Stimulated activated CD8-positive, alpha-beta memory T cell treated with anti-CD3 and anti-CD28 coated beads, Interleukin-12 subunit alpha, Interleukin-12 subunit beta, amount 100 ng/mL, for 24 hours (primary cell): ENCODE measurements around the gene RPLP1.

ENCODE experiments used
- DNase-seq: peaks from one replicate; pipeline ENCODE4 v3.0.0-alpha.2; 2020; ENCODE audit errors: extremely low read depth

Gene RPLP1

GRCh38 chr15:69498282-69498681, 45.7 kb downstream of the RPLP1 start:
- DNase-seq: no peak

GRCh38 chr15:69498987-69499386, 46.4 kb downstream of the RPLP1 start:
- no peak for DNase-seq

- no peak for DNase-seq
Measured at GRCh38 chr15:69499521-69500211, 47.0 kb downstream of the RPLP1 start.

- DNase-seq: no peak
Measured at GRCh38 chr15:69500339-69500738, 47.7 kb downstream of the RPLP1 start.

GRCh38 chr15:69501456-69501855, 48.8 kb downstream of the RPLP1 start:
- DNase-seq: no peak

- DNase-seq: no peak
Measured at GRCh38 chr15:69502470-69503045, 49.9 kb downstream of the RPLP1 start.

- DNase-seq: no peak
Measured at GRCh38 chr15:69504352-69505040, 51.9 kb downstream of the RPLP1 start.
